Measurements from ENCODE around the gene CARMIL1.

Gene CARMIL1

GRCh38 chr6:25553502-25553901 lies 274.3 kb downstream of the CARMIL1 start:
- H3K79me2 ChIP-seq (ENCODE audit: insufficient read depth, low read depth) = no peaks in the 10 kb centered on the region
- no peak overlapping the region for H2AFZ ChIP-seq (ENCODE audit: low read depth)
- no peak overlapping the region for H3K9ac ChIP-seq
- no peak overlapping the region for H3K4me3 ChIP-seq (IDR thresholded peaks at IDR 0.05; ENCODE audit: insufficient read depth, low read depth, low read length)
- no peaks in the 10 kb centered on the region for H3K36me3 ChIP-seq (ENCODE audit: insufficient read depth)
- H4K20me1 ChIP-seq (ENCODE audit: insufficient read depth) = no peaks in the 10 kb centered on the region
- TF ChIP-seq CTCF (conservative IDR thresholded peaks at IDR 0.05; ENCODE audit: low read depth, low read length) = no peak
- H3K4me1 ChIP-seq (ENCODE audit: low read depth, poor library complexity, severe bottlenecking) = peaks cover 20% of the 10 kb centered on the region
- no peaks in the 10 kb centered on the region for H3K27me3 ChIP-seq (ENCODE audit: insufficient read depth, low read depth)
- no peak overlapping the region for H3K27ac ChIP-seq
- H3K4me2 ChIP-seq = no peak overlapping the region

- Histone ChIP-seq H3K4me2 (peak overlapping the region; percentile 11; the same call in 1 of the 2 replicates), H2AFZ (ENCODE audit: low read depth) (no peak overlapping the region), H4K20me1 (ENCODE audit: insufficient read depth) (no peaks in the 10 kb centered on the region), H3K9ac (no peak overlapping the region), H3K27ac (no peak overlapping the region), H3K79me2 (ENCODE audit: insufficient read depth, low read depth) (no peaks in the 10 kb centered on the region), H3K4me1 (ENCODE audit: low read depth, poor library complexity, severe bottlenecking) (peaks cover 20% of the 10 kb centered on the region), H3K36me3 (ENCODE audit: insufficient read depth) (no peaks in the 10 kb centered on the region), H3K27me3 (ENCODE audit: insufficient read depth, low read depth) (no peaks in the 10 kb centered on the region), H3K4me3 (IDR thresholded peaks at IDR 0.05; ENCODE audit: insufficient read depth, low read depth, low read length) (no peak overlapping the region)
- no peak for TF ChIP-seq CTCF (conservative IDR thresholded peaks at IDR 0.05; ENCODE audit: low read depth, low read length)
These were observed 276.0 kb downstream of the CARMIL1 start for GRCh38 chr6:25555188-25555587.

DNA sequence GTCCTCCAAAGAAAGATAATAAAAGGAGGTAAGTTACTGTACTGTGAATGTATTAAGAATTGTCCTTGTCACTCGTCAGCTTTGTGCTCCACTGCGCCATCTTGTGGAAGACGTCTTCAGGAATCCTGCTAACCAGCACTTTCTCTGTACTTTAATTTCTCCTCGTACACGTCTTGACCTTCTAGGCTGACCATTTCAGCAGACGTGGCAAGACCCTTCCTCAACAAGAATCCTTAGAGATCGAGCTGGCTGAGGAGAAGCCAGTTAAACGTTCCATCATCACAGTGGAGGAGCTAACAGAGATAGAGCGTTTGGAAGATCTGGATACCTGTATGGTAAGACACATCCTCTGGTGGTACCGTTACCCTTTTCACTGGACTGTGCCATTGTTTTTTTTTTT lies 277.3 kb downstream of the CARMIL1 start:
- H3K4me3 ChIP-seq (IDR thresholded peaks at IDR 0.05; ENCODE audit: insufficient read depth, low read depth, low read length) = no peak overlapping the region
- peak overlapping the region; percentile 11; the same call in 1 of the 2 replicates for H3K4me2 ChIP-seq
- H3K9ac ChIP-seq = no peak overlapping the region
- H3K27ac ChIP-seq = no peak overlapping the region
- H4K20me1 ChIP-seq (ENCODE audit: insufficient read depth) = no peaks in the 10 kb centered on the region
- H2AFZ ChIP-seq (ENCODE audit: low read depth) = no peak overlapping the region
- H3K27me3 ChIP-seq (ENCODE audit: insufficient read depth, low read depth) = no peaks in the 10 kb centered on the region
- H3K4me1 ChIP-seq (ENCODE audit: low read depth, poor library complexity, severe bottlenecking) = peaks cover 20% of the 10 kb centered on the region
- H3K36me3 ChIP-seq (ENCODE audit: insufficient read depth) = no peaks in the 10 kb centered on the region
- no peaks in the 10 kb centered on the region for H3K79me2 ChIP-seq (ENCODE audit: insufficient read depth, low read depth)
- peak; percentile 84 for TF ChIP-seq CTCF (conservative IDR thresholded peaks at IDR 0.05; ENCODE audit: low read depth, low read length)

DNA sequence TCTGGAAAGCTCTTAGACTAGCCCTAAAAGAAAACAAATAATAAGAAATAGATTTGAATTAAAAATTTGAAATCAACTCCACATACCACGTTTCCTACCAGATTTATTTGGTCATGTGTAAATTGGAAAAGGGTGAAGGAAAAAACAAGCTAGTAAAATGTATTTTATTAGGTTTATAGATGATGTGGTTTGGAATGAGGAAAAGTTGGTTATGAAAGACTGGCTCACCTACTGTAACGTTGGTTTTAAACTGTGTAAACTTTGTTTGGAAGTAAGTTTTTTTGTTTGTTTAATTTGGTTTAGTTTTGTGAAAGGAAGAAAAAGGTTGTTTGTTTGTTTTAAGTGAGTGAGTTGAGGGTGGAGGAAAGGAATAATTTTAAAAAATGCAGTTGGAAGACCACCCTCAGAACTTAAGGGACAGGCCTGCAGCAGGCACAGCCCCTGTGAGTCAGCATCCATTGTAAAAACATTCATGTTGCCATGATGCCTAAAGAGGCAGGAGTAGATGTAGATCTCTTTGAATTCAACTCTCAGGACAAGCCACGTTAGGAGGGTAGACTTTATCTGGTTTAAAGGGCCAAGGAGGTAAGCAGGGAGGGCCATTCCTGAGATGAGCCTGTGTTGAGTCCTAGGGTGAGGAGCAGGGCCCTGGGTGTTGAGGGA lies 279.1 kb downstream of the CARMIL1 start:
- Histone ChIP-seq H4K20me1 (ENCODE audit: insufficient read depth) (no peaks in the 10 kb centered on the region), H3K36me3 (ENCODE audit: insufficient read depth) (no peaks in the 10 kb centered on the region), H3K27me3 (ENCODE audit: insufficient read depth, low read depth) (no peaks in the 10 kb centered on the region), H3K9ac (no peak overlapping the region), H3K79me2 (ENCODE audit: insufficient read depth, low read depth) (no peaks in the 10 kb centered on the region), H2AFZ (ENCODE audit: low read depth) (no peak overlapping the region), H3K4me2 (no peak overlapping the region), H3K27ac (no peak overlapping the region), H3K4me1 (ENCODE audit: low read depth, poor library complexity, severe bottlenecking) (peaks cover 20% of the 10 kb centered on the region), H3K4me3 (IDR thresholded peaks at IDR 0.05; ENCODE audit: insufficient read depth, low read depth, low read length) (no peak overlapping the region)
- no peak for TF ChIP-seq CTCF (conservative IDR thresholded peaks at IDR 0.05; ENCODE audit: low read depth, low read length)

Measured in KMS-11 (cell line).